Heart left ventricle (tissue), 13 donors: ENCODE data around the gene ULBP3.

Source experiments
- CTCF ChIP-seq, 12 donors: fragments of 200-600 bp; sonication (generic) in 4 of 12; IDR thresholded peaks; one replicate each; pipeline versions ENCODE4 v1.5.0 to v1.8.0; 2018 to 2022; ENCODE audit warnings: antibody characterized with exemption in 12 of 12, mild to moderate bottlenecking in 5 of 12
- POLR2A ChIP-seq, 2 donors: fragments of 450-650 bp; IDR thresholded peaks; one replicate each; pipeline ENCODE4 v1.6.1; 2017; ENCODE audit warnings: antibody characterized with exemption in 2 of 2, mild to moderate bottlenecking in 2 of 2, moderate library complexity in 2 of 2
- donor health status: ischemic (EF 13 %, LVEDD 7.1; RV severe dilation, severe dysfunction).
- donor health status: DM: no; HTN: yes; CAD: no.
- donor health status: DM: no; HTN: no; CAD: no.
- donor health status: ischemic (EF 25% LVEDD 6.9; RV normal size, moderate dysfunction).
- donor health status: ischemic (EF 25% LVEDD 5.7; RV mildly dilated, moderate dysfunction).
- donor health status: ischemic (EF 35%, LVEDD 5.7; RV mildly dilated, moderate dysfunction).
- donor health status: nonischemic (EF 11% LVEDD 7.7; RV severe dilation, severe dysfunction).
- donor health status: DM: yes; HTN: yes; CAD: no.
- donor health status: PGD.
- donor health status: ischemic (EF 29% LVEDD 5.4; RV normal size, mild dysfunction).
- donor health status: nonischemic (EF 23%, LVEDD 6.1; RV moderate dilation, normal function).

- TF ChIP-seq CTCF (IDR thresholded peaks at IDR 0.05) (no peak), POLR2A (IDR thresholded peaks at IDR 0.05) (no peak)
Observed at GRCh38 chr6:150055131-150055530, 13.8 kb downstream of the ULBP3 start.
